NOMO-1 treated with dmso at 0.1 percent for 144 hours (cell line): ENCODE data around the gene ATR.

Experiments
- DNase-seq: peaks from one replicate; lab custom pipeline; 2025; ENCODE audit not compliant: unreplicated experiment; lab: John Stamatoyannopoulos, UW

The ATR gene

DNA sequence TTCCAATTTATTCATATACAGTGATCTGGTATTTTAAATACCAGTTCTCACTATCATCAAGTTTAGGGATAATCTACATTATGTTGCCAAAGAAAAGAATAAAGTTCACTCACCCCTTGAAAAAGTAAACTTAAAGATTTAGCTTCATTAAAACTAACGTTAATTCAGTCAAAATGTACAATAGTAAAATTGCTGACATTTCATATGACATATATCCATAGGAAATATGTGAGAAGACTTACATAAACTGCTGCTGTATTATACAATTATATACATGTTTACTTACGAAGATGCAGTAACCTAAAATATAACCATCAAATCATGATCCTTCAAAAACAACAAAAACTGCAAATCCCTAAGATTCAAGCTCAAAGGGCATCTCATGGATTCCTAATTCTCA lies 44.0 kb downstream of the ATR start:
- no peak for DNase-seq

DNA sequence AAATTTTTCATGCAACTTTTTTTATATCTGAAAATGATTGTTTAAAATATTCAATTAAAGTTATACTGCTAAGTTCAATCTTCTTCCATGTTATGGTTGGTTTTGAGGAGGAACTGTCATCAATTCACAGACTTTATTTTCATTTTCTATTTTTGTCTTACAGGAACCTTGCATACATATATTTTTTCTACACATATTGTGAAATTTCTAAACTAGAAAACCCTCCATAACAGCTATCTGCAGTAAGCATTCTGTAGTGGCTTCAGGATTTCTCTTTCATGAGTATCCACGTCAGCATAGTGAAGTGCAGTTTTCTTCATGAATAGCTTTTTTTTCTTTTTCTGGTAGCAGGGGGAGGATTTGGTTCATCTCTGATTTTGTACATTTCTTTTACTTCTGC lies 48.2 kb downstream of the ATR start:
- peak; percentile 16 for DNase-seq

DNA sequence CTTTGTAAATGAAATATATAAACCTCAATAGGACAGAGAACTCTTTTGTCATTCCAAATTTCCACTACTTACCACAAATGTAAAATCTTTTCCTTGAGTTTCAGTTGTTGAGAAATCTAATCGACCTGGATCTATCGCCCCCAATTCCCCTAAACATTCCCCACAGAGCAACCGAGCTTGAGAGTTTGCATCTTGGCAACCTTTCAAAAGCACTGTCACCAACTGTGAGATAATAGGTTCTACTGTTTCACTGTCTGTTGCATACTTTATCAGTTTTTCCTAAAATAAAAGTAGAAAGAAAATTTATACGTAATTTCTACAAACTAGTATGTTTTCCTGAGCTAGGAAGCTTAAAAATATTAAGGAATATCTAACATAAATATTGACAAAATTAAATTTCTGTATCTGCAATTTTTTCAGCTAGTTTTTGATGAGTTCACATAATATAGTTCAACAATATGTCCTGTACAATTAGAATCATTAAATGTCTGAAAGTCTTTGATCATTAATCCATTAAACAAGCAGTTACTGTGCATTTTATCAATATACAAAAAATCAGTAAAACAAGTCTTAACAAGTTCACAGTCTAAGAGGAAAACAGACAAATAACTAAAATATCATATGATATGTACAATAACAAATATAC lies 54.5 kb downstream of the ATR start:
- DNase-seq: no peak

DNA sequence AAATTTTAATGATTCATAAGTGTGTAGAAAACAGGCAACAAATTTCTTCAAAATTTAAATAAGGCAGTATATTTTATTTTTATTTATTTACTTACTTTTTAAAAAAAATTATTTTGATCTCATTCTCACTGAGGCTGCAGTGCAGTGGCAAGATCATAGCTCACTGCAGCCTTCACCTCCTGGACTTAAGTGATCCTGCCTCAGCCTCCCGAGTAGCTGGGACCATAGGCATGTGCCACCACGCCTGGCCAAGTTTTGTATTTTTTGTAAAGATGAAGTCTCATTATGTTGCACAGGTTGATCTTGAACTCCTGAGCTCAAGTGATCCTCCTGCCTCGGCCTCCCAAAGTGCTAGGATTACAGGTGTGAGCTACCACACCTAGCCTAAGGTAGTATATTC lies 69.5 kb downstream of the ATR start:
- DNase-seq: no peak

DNA sequence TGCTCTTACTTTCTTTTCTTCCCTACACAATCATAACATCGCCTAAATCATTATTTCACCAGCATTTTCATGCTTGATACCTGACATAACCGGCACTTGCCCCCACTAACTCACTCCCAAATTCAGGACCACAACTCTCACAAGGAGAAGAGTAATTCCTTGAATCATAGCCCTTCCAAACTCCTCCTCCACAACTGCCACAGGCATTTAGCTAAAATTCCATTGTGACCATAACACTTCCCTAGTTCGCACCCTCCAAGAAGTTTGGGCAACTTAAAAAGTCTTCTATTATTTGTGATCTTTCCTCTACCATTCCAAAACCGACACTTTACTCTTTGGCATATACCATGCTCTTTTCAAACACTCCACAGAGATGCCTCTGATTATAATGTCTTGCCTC lies 71.3 kb downstream of the ATR start:
- DNase-seq: no peak

DNA sequence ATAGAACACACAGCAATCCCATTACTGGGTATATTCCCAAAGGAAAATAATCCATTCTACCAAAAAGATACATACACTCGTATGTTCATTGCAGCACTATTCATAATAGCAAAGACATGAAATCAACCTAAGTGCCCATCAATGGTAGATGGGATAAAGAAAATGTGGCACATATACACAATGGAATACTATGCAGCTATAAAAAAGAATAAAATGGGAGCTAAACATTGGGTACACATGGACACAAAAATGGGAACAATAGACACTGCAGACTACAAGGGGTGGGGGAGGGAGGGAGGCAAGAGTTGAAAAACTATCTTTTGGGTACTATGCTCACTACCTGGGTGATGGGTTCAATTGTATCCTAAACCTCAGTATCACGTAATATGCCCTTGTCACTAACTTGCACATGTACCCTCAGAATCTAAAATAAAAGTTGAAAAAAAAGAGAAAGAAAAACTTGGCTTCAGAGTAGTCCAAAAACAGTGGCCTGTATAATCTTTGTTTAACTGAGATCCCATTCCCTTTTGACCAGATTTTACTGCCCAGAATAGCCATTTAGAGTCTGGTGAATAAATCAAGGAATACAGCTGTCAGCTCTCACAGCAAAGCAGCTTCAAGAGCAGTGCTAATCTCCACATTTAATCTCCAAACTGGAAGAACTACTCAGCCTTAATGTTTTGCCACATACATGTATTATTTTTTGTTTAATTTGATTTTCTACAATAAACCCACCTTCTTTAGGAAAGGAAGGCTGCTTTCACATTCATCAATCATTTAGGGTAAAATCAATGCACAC lies 76.1 kb downstream of the ATR start:
- no peak for DNase-seq

DNA sequence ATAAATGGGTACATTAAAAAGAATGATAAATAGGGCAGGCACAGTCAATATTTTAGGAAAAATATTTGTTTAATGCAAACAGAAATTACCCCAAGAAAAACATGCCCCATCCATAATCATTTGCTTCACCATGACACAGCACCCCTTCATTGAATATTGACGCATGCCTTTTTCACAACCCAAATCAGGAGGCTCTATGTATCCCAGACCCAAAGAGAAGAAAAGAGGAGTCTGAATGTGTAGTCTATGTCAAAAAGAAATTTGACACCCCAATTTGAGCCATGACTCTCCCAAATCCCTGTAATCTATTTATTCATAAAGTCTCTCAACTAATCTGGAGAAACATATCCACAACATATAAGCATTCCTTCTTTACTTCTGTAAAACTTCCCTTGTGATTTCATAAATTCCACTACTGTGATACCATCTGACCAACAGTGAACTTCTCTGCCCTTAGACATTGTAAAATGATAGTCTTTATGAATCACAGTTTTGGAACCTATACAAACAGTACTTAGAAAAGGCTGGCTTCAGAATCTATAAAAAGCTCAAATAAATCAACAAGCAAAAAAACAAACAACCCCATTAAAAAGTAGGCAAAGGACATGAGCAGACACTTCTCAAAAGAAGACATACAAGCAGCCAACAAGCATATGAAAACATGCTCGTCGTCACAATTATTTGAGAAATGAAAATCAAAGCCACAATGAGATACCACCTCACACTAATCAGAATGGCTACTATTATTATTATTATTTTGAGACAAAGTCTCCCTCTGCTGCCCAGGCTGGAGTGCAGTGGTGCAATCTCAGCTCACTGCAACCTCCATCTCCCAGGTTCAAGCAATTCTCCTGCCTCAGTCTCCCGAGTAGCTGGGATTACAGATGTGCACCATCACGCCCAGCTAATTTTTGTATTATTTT lies 77.3 kb downstream of the ATR start:
- no peak for DNase-seq

DNA sequence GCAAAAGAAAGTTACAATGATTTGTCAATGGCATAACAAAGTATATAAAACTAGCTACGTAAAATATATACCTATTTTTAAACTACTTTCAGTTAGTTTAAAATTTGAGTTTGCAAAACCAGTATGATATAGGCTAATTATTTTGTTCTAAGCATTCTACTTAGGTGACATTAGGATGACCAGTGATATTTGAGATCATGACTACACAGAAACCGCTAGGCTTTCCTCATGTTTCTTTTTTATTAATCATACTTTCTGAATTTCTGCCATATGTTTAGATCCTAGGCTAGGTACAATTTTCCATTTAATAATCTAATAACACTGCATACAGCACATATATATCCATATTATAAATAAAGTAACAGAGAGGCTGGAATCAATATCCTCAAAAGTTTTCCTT lies 78.3 kb downstream of the ATR start:
- DNase-seq: no peak

DNA sequence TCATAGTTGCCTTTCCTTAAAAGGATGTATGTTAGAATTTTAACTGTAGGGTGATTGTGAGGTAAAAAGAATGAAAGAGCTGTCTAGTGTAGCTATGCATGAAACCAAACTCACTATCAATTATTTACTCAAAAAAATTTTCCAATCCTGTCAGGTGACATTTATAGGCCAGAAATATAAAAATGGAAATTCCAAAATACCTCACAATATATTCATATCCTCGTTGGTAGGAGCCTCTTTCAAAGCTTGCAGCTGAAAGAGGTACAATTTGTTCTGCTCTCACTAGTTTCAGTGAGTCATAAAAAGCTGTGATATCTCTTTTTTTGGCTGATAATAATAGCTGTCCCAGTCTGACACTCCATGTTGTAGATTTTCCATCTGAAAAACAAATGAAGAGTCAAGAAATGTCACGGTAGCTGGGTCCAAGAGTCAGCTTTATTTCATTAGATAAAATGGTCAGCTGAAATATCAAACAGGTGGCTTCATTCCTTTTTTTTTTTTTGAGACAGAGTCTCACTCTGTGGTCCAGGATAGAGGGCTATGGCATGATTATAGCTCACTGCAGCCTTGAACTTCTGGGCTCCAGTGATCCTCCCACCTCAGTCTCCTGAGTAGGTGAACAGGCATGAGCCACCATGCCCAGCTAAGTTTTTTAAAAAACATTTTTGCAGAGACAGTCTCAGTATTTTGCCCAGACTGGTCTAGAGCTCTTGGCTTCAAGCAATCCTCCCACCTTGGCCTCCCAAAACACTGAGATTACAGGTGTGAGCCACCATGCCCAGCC lies 79.9 kb downstream of the ATR start:
- no peak for DNase-seq

DNA sequence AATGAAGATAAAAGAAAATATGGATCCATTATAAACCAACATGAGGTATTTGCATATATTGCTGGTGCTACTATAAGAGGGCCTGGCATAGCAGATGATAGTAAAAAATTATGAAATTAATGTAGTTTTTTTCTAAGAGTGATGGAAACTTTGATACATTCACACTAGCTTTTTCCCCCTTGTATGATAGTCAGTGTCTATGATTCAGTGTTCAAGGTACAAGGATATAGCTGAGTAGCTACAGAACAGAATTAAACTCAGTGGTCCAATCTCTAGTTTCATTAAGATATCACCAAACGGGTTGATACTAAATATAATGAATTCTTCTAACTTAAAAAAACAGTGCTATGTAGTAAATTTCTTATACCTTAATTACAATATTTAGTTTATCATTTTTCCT lies 80.8 kb downstream of the ATR start:
- no peak for DNase-seq

DNA sequence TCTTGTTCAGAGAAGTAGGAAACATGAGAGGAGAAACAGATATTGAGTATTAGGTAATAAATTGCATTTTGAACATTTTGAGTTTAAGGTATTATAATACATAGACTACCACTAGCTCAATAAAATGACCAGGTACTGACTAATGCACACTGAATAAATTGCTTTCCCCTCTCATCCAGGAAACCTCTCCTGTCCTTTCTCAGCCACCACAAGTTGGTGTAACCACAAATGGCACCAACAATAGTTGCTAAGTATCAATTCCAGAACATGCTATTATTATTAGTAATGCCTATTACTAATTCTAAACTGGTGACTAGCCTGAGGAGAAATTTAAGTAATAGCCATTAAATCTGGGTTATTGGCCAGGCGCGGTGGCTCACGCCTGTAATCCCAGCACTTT lies 83.4 kb downstream of the ATR start:
- DNase-seq: no peak

DNA sequence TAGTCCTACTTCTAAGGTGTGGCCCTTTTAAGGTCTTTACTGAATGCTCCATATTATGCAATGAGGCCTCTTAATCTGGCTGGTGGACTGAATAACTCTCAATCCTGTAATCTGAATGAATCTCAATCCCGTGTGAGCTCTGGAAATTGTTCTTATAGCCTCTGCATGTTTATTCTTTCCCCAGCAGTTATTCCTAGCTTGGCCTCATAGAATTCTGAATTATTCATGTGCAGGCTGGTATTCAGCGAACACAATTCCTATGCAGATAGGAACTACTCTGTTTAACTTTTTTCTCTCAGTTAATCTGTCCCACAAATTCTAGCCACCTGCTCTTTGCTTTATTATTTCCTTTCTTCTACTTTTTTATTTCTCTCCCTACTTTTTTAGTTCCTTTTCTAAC lies 86.3 kb downstream of the ATR start:
- DNase-seq: no peak

DNA sequence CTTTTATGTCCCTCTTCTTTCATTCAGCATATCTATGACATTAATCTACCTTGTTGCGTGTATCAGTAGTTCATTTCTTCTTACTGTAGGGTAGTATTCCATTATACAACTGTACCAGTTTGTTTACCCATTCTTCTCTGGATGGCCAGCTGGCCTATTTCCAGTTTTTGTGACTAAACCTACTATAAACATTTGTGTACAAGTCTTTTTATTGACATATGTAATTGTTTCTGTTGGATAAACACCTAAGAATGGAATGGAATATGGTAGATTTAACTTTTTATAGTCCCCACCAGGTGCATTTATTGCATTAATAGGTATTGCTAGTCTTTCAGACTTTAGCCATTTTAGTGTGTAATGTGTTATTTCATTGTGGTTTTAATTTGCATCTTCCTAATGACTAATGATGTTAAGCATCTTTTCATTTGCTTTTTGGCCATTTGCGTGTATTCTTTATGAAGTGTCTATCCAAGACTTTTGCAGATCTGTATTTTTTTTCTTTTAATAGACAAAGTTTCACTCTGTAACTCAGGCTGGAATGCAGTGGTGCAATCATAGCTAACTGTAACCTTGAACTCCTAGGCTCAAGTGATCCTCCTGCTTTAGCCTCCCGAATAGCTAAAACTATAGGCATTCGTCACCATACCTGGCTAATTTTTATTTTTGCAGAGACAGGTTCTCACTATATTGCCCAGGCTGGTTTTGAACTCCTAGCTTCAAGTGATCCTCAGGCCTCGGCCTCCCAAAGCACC lies 88.8 kb downstream of the ATR start:
- DNase-seq: no peak

DNA sequence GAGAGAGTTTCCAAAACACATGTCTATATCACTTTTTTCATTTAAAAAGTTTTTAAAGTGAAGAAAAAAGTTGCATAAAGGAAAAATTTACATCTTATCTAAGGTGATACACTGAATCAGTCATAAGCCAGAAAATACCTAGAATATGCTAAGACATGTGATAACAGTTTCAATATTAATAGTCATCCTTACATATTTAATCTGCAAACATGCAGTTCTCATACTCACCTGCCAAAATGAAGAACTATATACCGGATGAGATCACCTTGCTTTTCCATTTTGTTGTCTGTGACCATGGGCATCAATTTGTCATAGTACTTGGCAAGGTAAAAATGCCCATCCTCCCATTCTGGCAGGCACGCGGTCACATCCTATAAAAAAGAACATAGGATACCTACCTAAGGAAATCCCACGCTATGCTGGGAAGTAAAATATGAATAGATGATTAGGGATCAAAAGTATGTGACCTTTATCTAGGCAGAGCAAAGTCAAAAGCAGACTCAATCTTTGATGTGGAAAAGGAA lies 93.6 kb downstream of the ATR start:
- no peak for DNase-seq

DNA sequence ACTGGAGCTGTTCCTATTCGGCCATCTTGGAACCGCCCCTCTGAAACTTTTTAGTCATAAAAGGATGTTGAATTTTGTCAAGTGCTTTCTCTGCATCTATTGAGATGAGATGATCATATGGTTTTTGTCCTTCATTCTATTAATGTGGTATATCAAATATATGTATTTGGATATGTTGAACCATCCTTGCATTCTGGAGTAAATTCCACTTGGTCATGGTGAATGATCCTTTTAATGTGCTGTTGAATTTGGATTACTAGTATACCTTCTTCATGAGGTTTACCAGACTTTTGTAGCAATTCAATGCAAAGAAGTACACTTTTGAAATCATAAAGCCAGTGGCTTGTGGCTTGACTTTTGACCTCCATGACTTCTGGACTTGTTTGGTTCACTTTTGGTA lies 97.3 kb downstream of the ATR start:
- DNase-seq: no peak

DNA sequence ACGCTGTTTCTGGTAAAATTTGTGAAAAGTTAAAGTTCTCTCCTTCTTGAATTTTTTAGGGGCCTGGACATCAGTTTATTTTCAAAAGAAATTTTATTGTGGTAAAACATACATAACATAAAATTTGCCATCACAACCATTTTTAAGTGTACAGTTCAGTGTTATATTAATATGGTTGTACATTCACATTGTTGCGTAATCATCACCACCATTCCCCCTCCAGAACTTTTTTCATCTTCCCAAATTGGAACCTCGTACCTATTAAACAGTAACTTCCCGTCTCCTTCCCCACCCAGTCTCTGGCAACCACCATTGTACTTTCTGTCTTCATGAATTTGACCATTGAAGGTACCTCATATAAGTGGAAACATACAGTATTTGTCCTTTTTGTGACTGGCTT lies 107.7 kb downstream of the ATR start:
- no peak for DNase-seq

DNA sequence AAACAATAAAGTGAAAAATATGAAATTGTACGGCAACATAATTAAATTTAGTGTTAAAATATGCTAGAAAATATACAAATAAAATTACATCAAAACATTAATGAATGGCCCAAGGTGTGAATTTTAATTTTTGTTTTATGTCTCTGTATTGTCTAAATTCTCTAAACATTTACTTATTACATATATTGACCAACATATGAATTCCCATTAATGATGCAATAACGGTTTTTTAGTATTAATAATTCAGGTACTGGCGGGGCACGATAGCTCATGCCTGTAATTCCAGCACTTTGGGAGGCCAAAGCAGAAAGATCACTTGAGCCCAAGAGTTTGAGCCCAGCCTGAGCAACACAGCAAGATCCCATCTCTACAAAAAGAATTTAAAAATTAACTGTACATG lies 110.1 kb downstream of the ATR start:
- DNase-seq: no peak

DNA sequence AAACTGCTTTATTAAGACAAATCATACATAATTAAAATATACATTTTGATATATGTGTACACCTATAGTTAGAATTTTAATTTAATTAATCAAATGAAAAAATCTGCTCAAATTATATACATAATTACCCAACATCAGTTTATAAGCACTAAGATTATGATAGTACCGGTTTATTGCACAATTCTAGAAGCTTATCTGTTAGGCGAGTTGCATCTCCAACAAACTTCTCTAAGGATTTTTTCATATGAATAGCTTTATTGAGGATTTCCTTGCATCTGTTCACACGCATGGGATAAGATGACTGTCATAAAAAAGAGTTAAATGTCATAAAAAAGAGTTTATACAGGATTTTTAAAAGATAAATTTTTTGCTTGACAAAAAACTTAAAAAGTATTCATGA lies 110.8 kb downstream of the ATR start:
- no peak for DNase-seq

DNA sequence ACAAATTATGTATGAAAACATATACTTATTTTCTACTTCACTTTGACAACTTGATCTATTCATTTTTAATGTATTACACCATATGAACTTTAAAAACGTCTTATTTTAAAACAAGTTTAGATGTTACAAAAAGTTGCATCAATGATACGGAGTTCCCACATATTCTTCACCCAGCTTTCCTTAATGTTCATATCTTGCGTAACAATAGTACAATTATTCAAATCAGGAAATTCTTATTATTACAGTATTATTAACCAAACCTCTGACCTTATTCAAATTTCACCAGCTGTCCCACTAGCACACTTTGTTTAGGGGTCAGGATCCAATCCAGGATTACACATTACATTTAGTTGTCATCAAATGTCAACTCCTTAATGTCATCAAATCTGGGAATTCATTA lies 117.8 kb downstream of the ATR start:
- DNase-seq: no peak

DNA sequence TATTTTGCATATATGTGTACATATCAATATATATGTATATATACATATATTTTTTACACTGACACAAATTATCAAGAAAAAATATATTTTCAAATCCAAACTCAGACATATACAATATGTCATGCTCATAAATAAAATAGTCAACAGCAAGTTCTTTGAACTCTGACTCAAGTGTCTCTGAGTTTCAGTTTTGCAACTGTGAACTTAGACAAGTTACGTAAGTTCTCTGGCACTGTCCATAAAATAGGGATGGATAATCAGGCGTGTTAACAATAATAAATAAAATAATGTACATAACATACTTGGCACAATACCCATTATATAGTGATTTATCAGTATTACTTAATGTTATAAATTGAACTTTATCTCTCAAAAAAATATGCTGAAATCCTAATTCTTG lies 118.6 kb downstream of the ATR start:
- no peak for DNase-seq
